ENCODE measurements around the gene AMFR. TPM values are rescaled to one million over a fixed set of nuclear protein-coding genes. Genes with fewer than 3 reads are reported as not detected.

Gene AMFR
- total and polyA plus RNA-seq, 8 donors = 29.2 to 64.2 (median 47.3) TPM

GRCh38 chr16:56341656-56342399, 83.5 kb downstream of the AMFR start:
- H3K27ac ChIP-seq = no peak overlapping the region
- peak in 2 of 6 donors; percentile 15 to 59 for DNase-seq

DNA sequence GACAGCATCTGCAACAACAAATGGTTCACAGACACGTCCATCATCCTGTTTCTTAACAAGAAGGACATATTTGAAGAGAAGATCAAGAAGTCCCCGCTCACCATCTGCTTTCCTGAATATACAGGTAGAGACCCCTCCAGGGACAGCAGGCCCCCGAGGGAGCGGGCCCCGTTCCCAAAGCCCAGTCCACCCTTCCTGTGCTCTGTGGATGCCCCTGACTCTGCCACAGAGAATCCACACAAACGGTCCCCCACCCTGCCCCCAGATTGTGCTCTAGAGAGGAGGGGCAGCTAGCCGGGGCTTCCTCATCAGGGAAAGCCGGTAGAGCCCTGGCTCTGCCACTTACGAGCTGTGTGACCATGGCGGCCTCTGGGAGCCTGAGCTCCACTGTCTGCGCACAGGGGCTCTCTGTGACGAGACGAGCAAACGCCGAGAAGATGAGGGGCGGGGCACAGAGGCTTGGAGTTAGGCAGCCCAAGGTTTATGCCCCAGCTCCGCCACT, 84.4 kb downstream of the AMFR start:
- Histone ChIP-seq H3K27me3 (no peaks in the 10 kb centered on the region), H3K4me1 (no peaks in the 10 kb centered on the region), H3K36me3 (no peaks in the 10 kb centered on the region), H3K4me3 (no peak overlapping the region), H3K9me3 (no peaks in the 10 kb centered on the region), H3K27ac (no peak overlapping the region)
- WGBS, 2 donors = 61 to 72% methylated on average over 17 of the region's 17 CpGs
- intact Hi-C loops (cut with DNase I) = no loop called here
- TF ChIP-seq, protein P1, sequence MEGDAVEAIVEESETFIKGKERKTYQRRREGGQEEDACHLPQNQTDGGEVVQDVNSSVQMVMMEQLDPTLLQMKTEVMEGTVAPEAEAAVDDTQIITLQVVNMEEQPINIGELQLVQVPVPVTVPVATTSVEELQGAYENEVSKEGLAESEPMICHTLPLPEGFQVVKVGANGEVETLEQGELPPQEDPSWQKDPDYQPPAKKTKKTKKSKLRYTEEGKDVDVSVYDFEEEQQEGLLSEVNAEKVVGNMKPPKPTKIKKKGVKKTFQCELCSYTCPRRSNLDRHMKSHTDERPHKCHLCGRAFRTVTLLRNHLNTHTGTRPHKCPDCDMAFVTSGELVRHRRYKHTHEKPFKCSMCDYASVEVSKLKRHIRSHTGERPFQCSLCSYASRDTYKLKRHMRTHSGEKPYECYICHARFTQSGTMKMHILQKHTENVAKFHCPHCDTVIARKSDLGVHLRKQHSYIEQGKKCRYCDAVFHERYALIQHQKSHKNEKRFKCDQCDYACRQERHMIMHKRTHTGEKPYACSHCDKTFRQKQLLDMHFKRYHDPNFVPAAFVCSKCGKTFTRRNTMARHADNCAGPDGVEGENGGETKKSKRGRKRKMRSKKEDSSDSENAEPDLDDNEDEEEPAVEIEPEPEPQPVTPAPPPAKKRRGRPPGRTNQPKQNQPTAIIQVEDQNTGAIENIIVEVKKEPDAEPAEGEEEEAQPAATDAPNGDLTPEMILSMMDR (IDR thresholded peaks at IDR 0.05) = no peak
- ATAC-seq = no peak
- no peak for FAIRE-seq
- peak in 2 of 6 donors; percentile 2 to 46 for DNase-seq

More at GRCh38 chr16:56341656-56342399, 83.5 kb downstream of the AMFR start:
- FAIRE-seq (no peak), ATAC-seq (peak in 1 of 4 donors; percentile 29)
- intact Hi-C loops (cut with DNase I) = no loop called here
- WGBS, 2 donors = 60 to 66% methylated on average over 8 to 9 of the region's 9 CpGs
- Histone ChIP-seq H3K36me3 (no peaks in the 10 kb centered on the region), H3K27me3 (no peaks in the 10 kb centered on the region), H3K4me1 (no peaks in the 10 kb centered on the region), H3K9me3 (no peaks in the 10 kb centered on the region), H3K4me3 (no peak overlapping the region)
- TF ChIP-seq, protein P1 (IDR thresholded peaks at IDR 0.05) = no peak

GRCh38 chr16:56340416-56340815, 84.9 kb downstream of the AMFR start:
- Histone ChIP-seq H3K4me1 (no peaks in the 10 kb centered on the region), H3K27me3 (no peaks in the 10 kb centered on the region), H3K27ac (no peak overlapping the region), H3K36me3 (no peaks in the 10 kb centered on the region), H3K9me3 (no peaks in the 10 kb centered on the region), H3K4me3 (no peak overlapping the region)
- TF ChIP-seq, protein P1 (IDR thresholded peaks at IDR 0.05) = no peak
- WGBS, 2 donors = 79 to 87% methylated on average over 23 of the region's 23 CpGs
- DNase-seq (peak in 2 of 6 donors; percentile 14 to 53), FAIRE-seq (no peak), ATAC-seq (no peak)
- intact Hi-C loops (cut with DNase I) = no loop called here

- 82 to 85% methylated on average over 17 of the region's 17 CpGs for whole genome bisulfite sequencing, 2 donors
- TF ChIP-seq, protein P1 (IDR thresholded peaks at IDR 0.05) = no peak
- Histone ChIP-seq H3K27me3 (no peaks in the 10 kb centered on the region), H3K36me3 (no peaks in the 10 kb centered on the region), H3K4me3 (no peak overlapping the region), H3K4me1 (no peaks in the 10 kb centered on the region), H3K27ac (no peak overlapping the region), H3K9me3 (no peaks in the 10 kb centered on the region)
- FAIRE-seq (no peak), ATAC-seq (no peak), DNase-seq (peak in 2 of 6 donors; percentile 17 to 61)
- intact Hi-C loops (cut with DNase I) = no loop called here
Measured at GRCh38 chr16:56339431-56340195, 85.7 kb downstream of the AMFR start.
